Cerebellar cortex (tissue), 1 donor: ENCODE results near the gene ZNF610.
"Not testable (repeated sequence)": the region's sequence is repeated elsewhere in the genome, so short reads cannot be mapped to it uniquely, and the experiment has no call there.

Source experiments
- DNase-seq: peaks from one replicate; pipeline ENCODE4 v3.0.0-alpha.2; 2015; ENCODE audit warnings: low spot score

Gene ZNF610

DNA sequence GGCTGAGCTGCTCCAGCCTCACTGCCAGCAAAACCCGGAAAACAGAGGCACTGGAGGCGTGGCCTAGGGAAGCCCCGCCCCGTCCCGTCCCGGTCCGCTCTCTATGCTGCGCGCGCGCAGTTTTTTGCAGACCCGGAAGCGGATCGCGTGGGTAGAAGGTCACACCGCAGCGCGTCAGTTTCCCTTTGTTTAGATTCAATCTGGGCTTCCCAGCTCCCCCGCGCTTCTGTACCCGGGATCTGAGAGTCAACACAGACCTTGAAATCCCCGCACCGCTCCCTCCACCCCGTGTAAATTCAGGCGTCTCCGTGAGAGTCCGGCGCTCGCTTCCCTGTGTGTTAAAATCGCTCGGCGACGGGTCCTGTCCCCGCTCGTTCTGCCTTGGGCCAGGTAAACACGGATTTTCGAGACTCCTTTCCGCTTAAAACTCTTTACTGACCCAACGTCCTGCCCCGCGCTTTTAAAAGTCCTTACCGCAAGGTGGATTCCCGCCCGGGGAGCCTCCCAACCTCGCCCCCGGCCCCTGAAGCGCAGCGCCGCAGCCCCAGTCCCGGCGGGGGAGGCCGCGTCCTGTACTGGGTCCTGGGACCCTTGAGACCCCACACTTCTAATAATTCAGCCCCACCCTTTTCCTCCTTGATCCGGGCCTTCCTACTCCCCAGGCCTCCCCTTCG, at the start of gene ZNF610:
Gene ZNF610 (plus strand): TSS at position 127 of the 674 bp plus-strand sequence. CDS start 12,930 bp downstream, outside the sequence.
- DNase-seq = peak; percentile 85

DNA sequence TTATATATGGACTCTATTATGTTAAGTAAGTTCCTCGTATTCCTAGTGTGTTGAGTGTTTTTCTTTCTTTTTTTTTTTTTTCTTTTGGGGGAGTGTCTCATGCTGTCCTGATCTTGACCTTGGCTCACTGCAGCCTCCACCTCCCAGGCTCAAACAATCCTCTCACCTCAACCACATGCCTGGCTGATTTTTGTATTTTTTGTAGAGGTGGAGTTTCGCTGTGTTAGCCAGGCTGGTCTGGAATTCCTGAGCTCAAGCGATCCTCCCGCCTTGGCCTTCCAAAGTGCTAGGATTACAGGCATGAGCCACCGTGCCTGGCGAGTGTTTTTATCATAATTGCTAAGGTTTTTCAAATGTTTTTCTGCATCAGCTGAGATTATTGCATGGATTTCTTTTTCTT, 49.8 kb upstream of the ZNF610 start:
- no peak for DNase-seq

DNA sequence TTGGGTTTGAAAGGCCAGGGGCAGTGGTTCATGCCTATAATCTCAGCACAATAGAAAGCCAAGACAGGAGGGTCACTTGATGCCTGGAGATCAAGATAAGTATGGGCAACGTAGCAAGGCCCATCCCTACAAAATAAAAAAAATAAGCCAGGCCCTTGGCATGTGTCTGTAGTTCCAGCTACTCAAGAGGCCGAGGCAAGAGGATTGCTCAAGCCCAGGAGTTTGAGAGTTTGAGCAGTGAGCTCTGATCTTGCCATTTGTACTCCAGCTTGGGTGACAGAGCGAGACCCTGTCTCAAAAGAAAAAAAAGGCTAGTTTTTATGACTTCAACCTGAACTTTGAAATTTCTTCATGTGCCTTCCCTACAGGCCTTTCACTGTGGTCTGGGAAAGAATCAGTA, 44.3 kb upstream of the ZNF610 start:
- no peak for DNase-seq

DNA sequence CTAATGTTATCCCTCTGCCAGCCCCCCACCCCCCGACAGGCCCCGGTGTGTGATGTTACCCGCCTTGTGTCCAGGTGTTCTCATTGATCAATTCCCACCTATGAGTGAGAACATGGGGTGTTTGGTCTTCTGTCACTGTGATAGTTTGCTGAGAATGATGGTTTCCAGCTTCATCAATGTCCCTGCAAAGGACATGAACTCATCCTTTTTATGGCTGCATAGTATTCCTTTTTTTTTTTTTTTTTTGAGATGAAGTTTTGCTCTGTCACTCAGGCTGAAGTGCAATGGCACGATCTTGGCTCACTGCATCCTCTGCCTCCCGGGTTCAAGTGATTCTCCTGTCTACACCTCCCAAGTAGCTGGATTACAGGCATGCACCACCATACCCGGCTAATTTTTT, 43.1 kb upstream of the ZNF610 start:
- DNase-seq = not testable (repeated sequence)

DNA sequence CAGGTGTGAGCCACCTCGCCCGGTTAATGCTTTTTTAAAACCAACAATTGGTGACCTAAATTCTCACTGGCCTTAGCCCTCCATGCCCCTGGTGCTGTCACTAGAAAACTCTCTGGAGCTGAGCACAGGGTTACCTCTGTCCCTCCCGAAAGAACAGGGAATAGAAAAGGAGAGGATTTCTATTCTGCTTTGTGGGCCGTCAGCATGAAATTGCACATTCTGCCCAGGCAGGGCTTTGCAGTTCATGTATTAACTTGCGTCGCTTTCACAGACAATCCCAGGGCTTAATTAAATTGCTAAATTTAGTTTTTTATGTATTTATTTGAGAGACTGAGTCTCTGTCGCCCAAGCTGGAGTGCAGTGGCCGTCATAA, 39.7 kb upstream of the ZNF610 start:
- DNase-seq = no peak

DNA sequence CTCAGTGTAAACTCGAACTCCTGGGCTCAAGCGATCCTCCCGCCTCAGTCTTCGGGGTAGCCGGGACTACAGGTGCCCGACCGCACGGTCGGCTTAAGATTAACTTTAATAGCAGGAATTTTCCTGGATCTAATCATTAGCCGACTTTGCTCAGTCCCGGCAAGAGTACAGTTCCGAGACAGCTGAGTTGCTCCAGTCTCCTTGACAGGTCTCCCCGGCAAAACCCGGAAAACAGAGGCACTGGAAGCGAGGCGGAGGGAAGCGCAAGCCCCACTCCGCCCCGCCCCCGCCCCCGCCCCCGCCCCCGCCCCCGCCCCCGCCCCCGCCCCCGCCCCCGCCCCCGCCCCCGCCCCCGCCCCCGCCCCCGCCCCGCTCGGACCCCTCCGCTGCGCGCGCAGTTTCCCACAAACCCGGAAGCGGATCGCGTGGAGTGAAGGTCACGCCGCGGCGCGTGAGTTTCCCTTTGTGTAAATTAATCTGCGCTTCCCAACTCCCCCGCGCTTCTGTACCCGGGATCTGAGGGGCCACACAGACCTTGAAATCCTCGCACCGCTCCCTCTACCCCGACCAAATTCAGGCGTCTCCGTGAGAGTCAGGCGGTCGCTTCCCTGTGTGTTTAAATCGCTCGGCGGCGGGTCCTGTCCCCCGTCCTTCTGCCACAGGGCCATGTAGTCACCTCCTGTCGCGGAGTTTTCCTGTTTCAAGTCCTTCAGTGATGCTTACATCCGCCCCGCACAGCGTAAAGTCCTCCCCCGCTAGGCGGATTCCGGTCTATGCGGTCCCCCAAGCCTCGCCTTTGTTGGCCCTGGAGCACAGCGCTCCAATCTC, 39.1 kb upstream of the ZNF610 start, which contains the start of gene ZNF480:
Gene ZNF480 (plus strand): TSS at position 397 of the 828 bp plus-strand sequence. CDS start 3,244 bp downstream, outside the sequence.
- peak; percentile 83 for DNase-seq

DNA sequence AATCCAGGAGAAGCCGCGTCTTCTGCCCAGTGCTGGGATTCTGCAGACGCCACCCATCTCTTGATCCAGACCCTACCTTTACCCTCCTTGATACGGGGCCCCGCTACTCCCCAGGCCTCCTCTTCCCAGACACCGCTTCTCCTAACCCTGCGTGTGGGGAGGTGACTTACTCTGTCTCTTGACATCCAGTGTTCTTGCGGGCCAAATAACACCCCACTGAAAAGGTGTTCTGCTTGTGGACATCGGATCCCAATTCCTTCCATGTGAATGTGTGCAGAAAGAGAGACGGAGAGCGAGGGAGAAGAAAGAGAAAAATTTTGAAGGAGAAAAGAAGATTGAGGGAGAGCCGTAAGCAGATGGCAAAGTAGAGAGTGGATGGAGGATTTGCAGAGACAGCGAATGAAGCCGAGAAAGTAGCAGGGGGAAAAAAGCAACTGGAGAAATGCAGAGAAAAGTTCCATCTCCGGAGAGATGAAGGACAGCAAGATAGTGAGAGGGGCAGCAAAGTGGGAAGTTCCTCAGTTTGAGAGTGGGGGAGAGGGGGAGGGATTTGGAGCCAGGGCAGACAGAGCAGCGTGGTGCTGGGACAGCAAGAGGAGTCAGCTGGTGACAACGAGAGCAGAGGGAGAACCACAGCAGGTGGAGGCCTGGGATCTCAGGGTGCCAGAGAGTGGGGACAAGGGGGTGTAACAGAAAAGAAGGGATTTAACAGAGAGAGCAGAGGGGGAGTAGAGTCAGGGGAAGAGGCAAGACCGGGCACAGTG, 38.3 kb upstream of the ZNF610 start:
- no peak for DNase-seq

DNA sequence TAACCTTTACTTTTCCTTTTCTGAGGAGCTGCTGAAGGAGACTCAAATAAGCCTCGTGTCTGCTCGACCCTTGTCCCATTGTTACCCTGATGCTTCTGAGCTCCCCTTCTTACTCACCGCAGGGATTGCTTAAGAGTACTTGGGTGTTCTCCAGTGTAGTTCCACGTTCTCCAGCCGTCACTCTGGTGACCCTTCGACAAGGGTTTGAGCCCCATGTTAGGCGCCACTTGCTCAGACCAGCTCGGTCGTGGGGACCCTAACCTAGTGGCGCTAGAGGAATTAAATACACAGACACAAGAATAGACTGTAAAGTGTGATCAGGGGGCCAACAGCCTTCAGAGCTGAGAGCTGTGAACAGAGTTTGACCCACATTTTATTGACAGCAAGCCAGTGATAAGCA, 28.8 kb upstream of the ZNF610 start:
- no peak for DNase-seq

DNA sequence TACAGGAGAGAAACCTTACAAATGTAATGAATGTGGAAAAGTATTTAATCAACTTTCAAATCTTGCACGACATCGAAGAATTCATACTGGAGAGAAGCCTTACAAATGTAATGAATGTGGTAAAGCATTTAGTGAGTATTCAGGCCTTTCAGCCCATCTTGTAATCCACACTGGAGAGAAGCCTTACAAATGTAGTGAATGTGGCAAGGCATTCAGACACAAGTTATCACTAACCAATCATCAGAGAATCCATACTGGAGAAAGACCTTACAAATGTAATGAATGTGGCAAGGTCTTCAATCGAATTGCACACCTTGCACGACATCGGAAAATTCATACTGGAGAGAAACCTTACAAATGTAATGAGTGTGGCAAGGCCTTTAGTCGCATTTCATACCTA, 13.6 kb upstream of the ZNF610 start:
- DNase-seq = no peak

DNA sequence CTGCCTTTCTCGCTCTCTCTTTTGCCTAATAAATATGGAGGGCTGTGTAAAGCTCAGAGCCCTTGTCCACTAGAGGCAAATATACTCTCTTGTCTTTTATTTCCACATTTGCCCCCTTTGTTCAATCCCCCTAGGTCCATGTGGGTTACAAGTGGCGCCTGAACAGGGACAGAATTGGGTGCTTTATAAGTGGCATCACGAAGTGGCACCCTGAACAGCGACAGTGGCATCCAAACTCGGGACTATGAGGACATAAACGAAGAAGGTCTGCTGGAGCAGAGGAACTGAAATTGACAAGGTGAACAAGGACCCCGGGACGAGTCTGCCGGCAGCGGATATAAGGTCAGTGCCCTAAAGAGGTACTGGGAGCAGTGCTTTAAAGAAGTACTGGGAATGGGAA, 4.3 kb upstream of the ZNF610 start:
- no peak for DNase-seq

DNA sequence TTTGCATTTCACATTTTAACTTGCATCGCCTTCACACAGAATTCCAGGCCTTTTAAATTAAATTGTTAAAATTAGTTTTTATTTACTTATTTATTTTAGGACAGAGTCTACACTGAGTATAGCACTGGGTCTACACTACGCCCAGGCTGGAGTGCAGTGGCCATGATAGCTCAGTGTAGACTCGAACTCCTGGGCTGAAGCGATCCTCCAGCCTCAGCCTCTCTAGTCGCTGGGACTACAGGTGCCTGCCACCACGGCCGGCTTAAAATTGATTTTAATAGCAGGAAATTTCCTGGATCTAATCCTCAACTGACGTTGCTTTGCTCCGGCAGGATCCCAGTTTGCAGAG, 301 bp upstream of the ZNF610 start:
- DNase-seq = no peak

DNA sequence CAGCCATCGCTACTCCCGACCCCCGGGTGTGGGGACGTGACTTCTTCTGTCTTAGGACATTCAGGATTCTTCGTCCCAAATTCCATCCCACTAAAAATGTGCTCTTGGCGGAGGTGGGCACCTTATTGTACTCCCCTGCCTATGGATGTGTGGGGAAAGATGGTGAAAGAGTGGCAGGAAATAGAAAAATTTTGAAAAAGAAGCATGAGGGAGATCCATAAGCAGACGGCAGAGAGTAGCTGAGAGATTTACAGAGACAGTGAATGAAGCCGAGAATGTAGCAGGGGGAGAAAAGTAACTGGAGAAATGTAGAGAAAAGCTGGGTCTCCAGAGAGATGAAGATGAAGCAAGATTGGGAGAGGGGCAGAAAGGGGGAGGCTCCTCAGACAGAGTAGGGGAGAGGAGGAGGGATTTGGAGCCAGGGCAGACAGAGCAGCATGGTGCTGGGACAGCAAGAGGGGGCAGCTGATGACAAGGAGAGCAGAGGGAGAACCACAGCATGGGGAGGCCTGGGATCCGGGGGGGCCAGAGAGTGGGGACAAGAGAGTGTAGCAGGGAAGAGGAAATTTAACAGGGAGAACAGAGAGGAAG, 843 bp downstream of the ZNF610 start:
- no peak for DNase-seq

DNA sequence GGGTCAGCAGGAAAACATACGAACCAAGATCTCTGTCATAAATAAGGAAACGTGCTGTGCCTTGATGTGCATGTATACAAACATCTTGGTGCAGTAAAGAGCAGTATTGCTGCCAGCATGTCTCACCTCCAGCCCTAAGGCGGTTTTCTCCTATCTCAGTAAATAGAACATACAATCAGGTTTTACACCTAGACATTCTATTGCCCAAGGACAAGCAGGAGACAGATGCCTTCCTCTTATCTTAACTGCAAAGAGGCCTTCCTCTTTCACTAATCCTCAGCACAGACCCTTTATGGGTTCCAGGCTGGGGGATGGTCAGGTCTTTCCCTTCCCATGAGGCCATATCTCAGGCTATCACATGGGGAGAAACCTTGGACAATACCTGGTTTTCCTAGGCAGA, 3.0 kb downstream of the ZNF610 start:
- not testable (repeated sequence) for DNase-seq

DNA sequence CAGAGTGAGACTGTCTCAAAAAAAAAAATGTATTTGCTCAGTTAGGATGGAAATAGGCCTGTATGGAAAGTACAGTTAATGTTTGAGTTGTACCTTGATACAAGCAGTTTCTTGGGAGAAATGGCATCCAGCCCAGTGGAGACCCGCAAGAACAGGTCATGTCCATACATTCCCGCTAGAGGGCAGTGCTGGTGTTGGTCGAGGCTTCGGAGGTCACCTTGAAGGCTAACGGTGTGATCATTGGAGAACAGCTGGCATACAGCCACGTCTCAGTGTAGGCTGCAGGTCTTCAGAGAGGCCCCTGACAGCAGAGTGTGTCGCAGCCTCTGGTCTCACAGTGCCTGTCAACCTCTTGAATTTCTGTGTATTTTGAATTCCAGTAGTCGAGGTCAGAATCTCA, 7.5 kb downstream of the ZNF610 start:
- peak; percentile 42 for DNase-seq

DNA sequence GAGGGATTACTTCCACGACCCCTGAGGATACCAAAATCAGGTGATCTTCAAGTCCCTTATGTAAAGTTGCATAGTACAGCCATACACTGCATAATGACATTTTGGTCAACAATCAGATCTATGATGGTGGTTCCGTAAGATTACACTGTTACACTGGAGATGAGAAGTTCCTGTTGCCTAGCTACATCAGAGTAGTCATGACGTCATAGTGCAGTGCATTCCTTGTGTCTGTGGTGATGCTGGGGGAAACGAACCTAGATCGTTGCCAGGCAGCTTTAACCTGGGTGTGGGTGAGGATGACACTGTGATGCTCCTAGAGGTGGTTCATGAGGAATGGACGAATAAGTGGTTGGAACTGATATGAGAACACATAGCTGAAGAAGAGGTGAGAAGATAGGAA, 9.1 kb downstream of the ZNF610 start:
- no peak for DNase-seq

DNA sequence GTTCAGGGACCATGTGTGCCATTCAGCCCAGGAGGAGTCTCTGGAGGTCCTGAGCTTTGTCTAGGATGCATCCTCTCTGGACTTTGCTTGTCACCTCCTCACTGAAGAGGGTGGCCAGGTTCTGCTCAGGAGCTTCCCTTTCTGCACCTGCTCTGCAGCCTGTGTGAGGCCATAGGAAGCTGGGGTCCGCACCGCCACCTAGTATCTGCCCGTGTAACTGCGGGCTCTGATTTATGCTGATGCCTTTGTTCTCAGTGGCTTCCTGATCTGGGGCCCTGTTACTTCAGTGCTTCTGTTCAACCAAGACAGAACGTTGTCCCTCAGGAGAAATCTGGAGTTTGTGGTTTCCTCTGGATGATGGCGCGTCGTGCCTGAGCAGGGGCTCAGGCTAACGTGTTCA, 15.5 kb downstream of the ZNF610 start:
- no peak for DNase-seq

DNA sequence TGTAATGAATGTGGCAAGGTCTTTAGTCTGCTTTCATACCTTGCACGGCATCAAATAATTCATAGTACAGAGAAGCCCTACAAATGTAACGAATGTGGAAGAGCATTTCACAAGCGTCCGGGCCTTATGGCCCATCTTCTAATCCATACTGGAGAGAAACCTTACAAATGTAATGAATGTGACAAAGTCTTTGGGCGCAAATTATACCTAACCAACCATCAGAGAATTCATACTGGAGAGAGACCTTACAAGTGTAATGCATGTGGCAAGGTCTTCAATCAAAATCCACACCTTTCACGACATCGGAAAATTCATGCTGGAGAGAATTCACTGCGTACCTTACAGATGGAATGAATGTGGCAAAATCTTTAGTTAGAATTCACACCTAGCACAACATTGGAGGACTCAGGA, 30.4 kb downstream of the ZNF610 start:
- no peak for DNase-seq

DNA sequence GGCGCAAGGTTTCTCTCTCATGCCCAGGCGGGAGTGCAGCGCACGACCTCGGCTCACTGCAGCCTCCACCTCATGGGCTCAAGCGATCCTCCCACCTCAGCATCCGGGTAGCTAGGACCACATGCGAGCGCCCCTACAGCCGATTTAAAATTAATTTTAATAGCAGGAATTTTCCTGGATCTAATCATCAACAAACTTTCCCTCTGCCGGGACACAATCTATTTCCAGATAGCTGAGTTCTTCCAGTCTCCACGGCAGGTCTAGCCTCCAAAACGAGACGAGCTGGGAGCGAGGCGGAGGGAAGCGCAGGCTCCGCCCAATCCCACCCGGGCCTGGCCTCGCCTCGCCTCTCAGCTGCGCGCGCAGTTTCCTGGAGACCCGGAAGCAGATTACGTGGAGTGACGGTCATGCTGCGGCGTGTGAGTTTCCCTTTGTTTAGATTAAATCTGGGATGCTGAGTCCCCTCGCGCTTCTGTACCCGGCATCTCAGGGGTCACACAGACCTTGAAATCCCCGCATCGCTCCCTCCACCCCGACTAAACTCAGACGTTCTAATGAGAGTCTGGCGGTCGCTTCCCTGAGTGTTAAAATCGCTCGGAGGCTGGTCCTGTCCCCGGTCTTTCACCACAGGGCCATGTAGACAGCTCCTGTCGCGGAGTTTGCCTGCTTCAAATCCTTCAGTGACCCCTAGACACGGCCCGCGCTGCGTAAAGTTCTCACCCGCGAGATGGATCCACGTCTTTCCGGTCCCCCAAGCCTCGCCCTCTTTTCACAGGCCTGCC, 33.7 kb downstream of the ZNF610 start, which contains the start of gene ZNF880:
Gene ZNF880 (plus strand): TSS at position 365 of the 782 bp plus-strand sequence. CDS start 43 bp downstream, at position 408.
- DNase-seq = peak; percentile 88

DNA sequence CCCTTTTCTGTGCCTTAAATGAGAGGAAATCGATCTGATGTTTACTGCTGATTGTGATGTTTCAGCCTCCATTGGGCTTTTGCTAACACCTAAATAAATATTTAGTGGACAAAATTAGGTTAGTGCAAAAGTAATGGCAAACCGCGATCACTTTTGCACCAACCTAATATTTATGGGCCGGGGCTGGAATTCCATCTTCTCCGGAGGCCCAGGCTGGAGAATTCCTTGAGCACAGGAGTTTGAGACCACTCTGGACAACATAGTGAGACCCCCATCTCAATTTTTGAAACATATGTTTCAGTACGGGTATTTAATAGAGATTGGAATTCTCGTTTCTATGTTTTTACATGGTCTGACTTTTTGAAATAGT, 34.3 kb downstream of the ZNF610 start:
- DNase-seq = no peak

DNA sequence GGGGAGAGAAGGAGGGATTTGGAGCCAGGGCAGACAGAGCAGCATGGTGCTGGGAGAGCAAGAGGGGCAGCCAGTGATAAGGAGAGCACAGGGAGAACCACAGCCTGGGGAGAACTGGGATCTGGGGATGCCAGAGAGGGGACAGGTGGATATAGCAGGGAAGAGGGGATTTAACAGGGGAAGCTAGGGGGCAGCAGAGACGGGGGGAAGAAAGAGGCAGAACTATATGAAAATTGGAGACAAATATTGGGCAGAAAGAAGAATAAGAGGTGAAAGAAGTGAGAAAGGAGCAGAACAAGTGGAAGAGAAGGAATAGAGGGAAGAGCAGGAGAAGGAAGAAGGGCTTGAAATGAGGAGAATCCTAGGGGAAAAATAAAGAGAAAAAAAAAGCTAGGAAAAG, 55.1 kb downstream of the ZNF610 start:
- DNase-seq = no peak

DNA sequence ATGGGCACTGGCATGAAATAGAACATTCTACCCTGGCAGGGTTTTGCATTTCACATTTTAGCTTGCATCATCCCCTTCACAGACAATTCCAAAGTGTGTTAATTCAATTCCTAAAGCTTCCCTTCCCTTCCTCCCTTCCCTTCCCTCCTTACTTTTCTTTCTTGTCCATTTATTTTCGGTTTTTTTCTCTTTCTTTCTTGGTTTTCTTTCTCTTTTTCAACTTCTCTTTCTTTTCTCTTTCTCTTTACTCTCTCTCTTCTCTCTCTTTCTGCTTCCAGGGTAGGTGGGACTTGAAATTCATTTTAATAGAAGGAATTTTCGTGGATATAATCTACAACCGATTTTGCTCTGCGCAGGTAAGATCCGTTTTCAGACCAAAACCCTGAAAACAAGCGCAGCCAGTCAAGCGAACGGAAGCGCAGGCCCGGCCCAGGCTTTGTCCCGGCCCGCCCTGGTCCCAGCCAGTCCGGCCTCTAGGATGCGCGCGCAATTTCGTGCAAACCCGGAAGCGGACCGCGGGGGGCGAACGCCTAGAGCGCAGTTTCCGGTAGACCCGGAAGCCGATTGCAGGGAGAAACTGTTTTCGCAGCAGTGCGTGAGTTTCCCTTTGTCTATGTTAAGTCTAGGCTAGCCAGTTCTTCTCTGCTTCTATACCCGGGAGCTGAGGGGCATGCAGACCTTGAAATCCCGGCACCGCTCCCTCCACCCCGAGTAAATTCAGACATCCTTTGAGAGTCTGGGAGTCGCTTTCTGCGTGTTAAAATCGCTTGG, 61.5 kb downstream of the ZNF610 start, which contains the start of gene ZNF528:
Gene ZNF528 (plus strand): TSS at position 540 of the 771 bp plus-strand sequence. CDS start 4,165 bp downstream, outside the sequence.
- DNase-seq = peak; percentile 82
